Activated gamma-delta T cell treated with anti-CD3 and anti-CD28 coated beads, Interleukin-2, amount 50 U/mL, for 16 hours (primary cell): Measurements from ENCODE around the gene FN3K.
"Not testable (repeated sequence)": the region's sequence is repeated elsewhere in the genome, so short reads cannot be mapped to it uniquely, and the experiment has no call there.

Source experiments
- DNase-seq: peaks from one replicate; pipeline ENCODE4 v3.0.0-alpha.2; 2020; ENCODE audit warnings: low read depth

FN3K gene

GRCh38 chr17:82737967-82738877 lies 2.8 kb downstream of the FN3K start:
- no peak for DNase-seq

- no peak for DNase-seq
Observed at GRCh38 chr17:82740906-82741759, 5.7 kb downstream of the FN3K start.

- DNase-seq = no peak
Observed at GRCh38 chr17:82743344-82744219, 8.2 kb downstream of the FN3K start.

- not testable (repeated sequence) for DNase-seq
Observed at GRCh38 chr17:82744736-82745135, 9.3 kb downstream of the FN3K start.

- DNase-seq = no peak
Observed at GRCh38 chr17:82745524-82745923, 10.1 kb downstream of the FN3K start.

- DNase-seq = no peak
Observed at GRCh38 chr17:82748756-82749155, 13.3 kb downstream of the FN3K start.

- DNase-seq = no peak
Observed at GRCh38 chr17:82750241-82750908, 15.0 kb downstream of the FN3K start.

- DNase-seq = no peak
Observed at GRCh38 chr17:82751171-82751570, 15.8 kb downstream of the FN3K start.

- peak; percentile 84 for DNase-seq
Observed at GRCh38 chr17:82751571-82752370, 16.4 kb downstream of the FN3K start, which contains the start of gene TBCD. Gene TBCD, plus strand, starts transcription at chr17:82752065. Its CDS starts 129 bp downstream, at chr17:82752194.

- DNase-seq = no peak
Observed at GRCh38 chr17:82752371-82753200, 17.2 kb downstream of the FN3K start.

- DNase-seq = no peak
Observed at GRCh38 chr17:82753201-82753464, 17.7 kb downstream of the FN3K start.

- DNase-seq = no peak
Observed at GRCh38 chr17:82754297-82755208, 19.1 kb downstream of the FN3K start.

- DNase-seq = no peak
Observed at GRCh38 chr17:82756166-82756565, 20.8 kb downstream of the FN3K start.

GRCh38 chr17:82765371-82765770 lies 30.0 kb downstream of the FN3K start:
- DNase-seq = no peak

GRCh38 chr17:82767041-82767754 lies 31.8 kb downstream of the FN3K start:
- DNase-seq = no peak

GRCh38 chr17:82769041-82769440 lies 33.6 kb downstream of the FN3K start:
- DNase-seq = no peak

- no peak for DNase-seq
Observed at GRCh38 chr17:82772026-82772425, 36.6 kb downstream of the FN3K start.

GRCh38 chr17:82774456-82774855 lies 39.0 kb downstream of the FN3K start:
- not testable (repeated sequence) for DNase-seq
